H1 (cell line): ENCODE data around the gene RELL1. TPM values are rescaled to one million over a fixed set of nuclear protein-coding genes. Genes with fewer than 3 reads are reported as not detected.

Source experiments
- ASH2L ChIP-seq: fragments of 200-600, 300-600 bp; sonication (generic); IDR thresholded peaks from one replicate; pipeline ENCODE4 v1.7.1; 2017; ENCODE audit warnings: low read length
- GTF2F1 ChIP-seq: IDR thresholded peaks from 2 replicates; pipeline ENCODE4 v1.6.1; 2012; ENCODE audit warnings: low read depth, low read length, improper control_type of control experiment, borderline replicate concordance
- HDAC6 ChIP-seq: IDR thresholded peaks from one replicate; pipeline ENCODE4 v1.7.1; 2012; ENCODE audit warnings: low read depth, mild to moderate bottlenecking, inconsistent platforms, low read length, moderate library complexity
- JUN ChIP-seq: IDR thresholded peaks from 2 replicates; pipeline ENCODE4 v1.6.1; 2011; ENCODE audit warnings: low read depth, mild to moderate bottlenecking, improper control_type of control experiment, low read length
- KDM4A ChIP-seq: IDR thresholded peaks from one replicate; pipeline ENCODE4 v1.7.1; 2012; ENCODE audit warnings: low read depth, mild to moderate bottlenecking, moderate library complexity, low read length, inconsistent platforms; ENCODE audit not compliant: severe bottlenecking
- NRF1 ChIP-seq: IDR thresholded peaks from 2 replicates; pipeline ENCODE4 v1.6.1; 2011; ENCODE audit warnings: mild to moderate bottlenecking, low read depth, low read length, improper control_type of control experiment
- RNF2 ChIP-seq: fragments of 200-900, 300-1000 bp; sonication (generic); IDR thresholded peaks from 2 replicates; pipeline ENCODE4 v1.7.1; 2016; ENCODE audit warnings: borderline replicate concordance, low read depth, mild to moderate bottlenecking, antibody characterized with exemption, low read length; ENCODE audit not compliant: poor library complexity, severe bottlenecking; ENCODE audit errors: missing control alignments
- USF2 ChIP-seq: IDR thresholded peaks from 2 replicates; pipeline ENCODE4 v1.6.1; 2011; ENCODE audit warnings: low read length, improper control_type of control experiment
- polyA plus RNA-seq, 7 experiments: library from polyadenylated mRNA; depleted of rRNA in 3 of 7; stranded (reverse) in 5 of 7; unstranded in 2 of 7; fragments of >200 nt in 5 of 7; fragments of 200-250 nt in 2 of 7; gene quantifications; 1 replicate in 5 of 7; 2 replicates in 1 of 7; 4 replicates in 1 of 7; pipeline versions ENCODE4 v1.2.1 to v1.2.3, GENCODE V29; 2011 to 2013; ENCODE audit warnings: missing spikeins in 2 of 7, mixed read lengths in 2 of 7
- total RNA-seq: library from RNA; stranded (reverse); fragmentation: NEBNext Ultra II Directional; extraction: Animal tissue kit (Norgen Biotek cat#: 25700); gene quantifications from 2 replicates; pipeline ENCODE4 v1.2.1, GENCODE V29; 2021

RELL1 gene
- total and polyA plus RNA-seq, 2 of the 8 experiments (the other 6 are each of a cell fraction or from before 2014, with no cell fraction given), result 2.1 to 14.1 TPM

- TF ChIP-seq RNF2 (no peak), KDM4A (no peak), HDAC6 (no peak), JUN (no peak), NRF1 (no peak), ASH2L (no peak), GTF2F1 (no peak), USF2 (no peak)
Measured at GRCh38 chr4:37685161-37685822, 884 bp downstream of the RELL1 start (continued).
